IPS-20b (cell line): Measurements from ENCODE around the gene ZBED4.
"Not testable (repeated sequence)": the region's sequence is repeated elsewhere in the genome, so short reads cannot be mapped to it uniquely, and the experiment has no call there.

Source experiments
- H3K27ac ChIP-seq: one replicate; pipeline ENCODE4 v1.5.1; 2013; ENCODE audit warnings: low read length
- H3K27me3 ChIP-seq: 2 replicates; pipeline ENCODE4 v1.6.1; 2013; ENCODE audit warnings: mild to moderate bottlenecking, low read length, inconsistent platforms; ENCODE audit not compliant: insufficient read depth
- H3K36me3 ChIP-seq: 2 replicates; pipeline ENCODE4 v1.6.1; 2013; ENCODE audit warnings: low read depth, mild to moderate bottlenecking, inconsistent platforms, low read length, moderate library complexity; ENCODE audit not compliant: insufficient read depth
- H3K4me1 ChIP-seq: 2 replicates; pipeline ENCODE4 v1.6.1; 2013; ENCODE audit warnings: mild to moderate bottlenecking, control low read depth, inconsistent platforms, low read length, moderate library complexity; ENCODE audit not compliant: insufficient read depth
- H3K4me3 ChIP-seq: 2 replicates; pipeline ENCODE4 v1.5.1; 2013; ENCODE audit warnings: mild to moderate bottlenecking, low read length, inconsistent platforms
- H3K9ac ChIP-seq: 2 replicates; pipeline ENCODE4 v1.6.1; 2013; ENCODE audit warnings: low read depth, mild to moderate bottlenecking, inconsistent platforms, low read length, moderate library complexity
- H3K9me3 ChIP-seq: 2 replicates; pipeline ENCODE4 v1.6.1; 2013; ENCODE audit warnings: mild to moderate bottlenecking, low read depth, low read length, inconsistent platforms; ENCODE audit not compliant: insufficient read depth

ZBED4 gene

GRCh38 chr22:49849161-49850020 lies 4.3 kb upstream of the ZBED4 start:
- no peaks in the 10 kb centered on the region for H3K36me3 ChIP-seq
- peaks cover 87% of the 10 kb centered on the region for H3K27me3 ChIP-seq
- no peaks in the 10 kb centered on the region for H3K9me3 ChIP-seq
- H3K4me3 ChIP-seq: peak overlapping the region; percentile 46; the same call in 1 of the 2 replicates
- H3K27ac ChIP-seq: no peak overlapping the region
- H3K4me1 ChIP-seq: no peaks in the 10 kb centered on the region
- no peak overlapping the region for H3K9ac ChIP-seq

- Histone ChIP-seq H3K9me3 (no peaks in the 10 kb centered on the region), H3K9ac (no peak overlapping the region), H3K4me3 (peak overlapping the region; percentile 46; the same call in 1 of the 2 replicates), H3K27ac (no peak overlapping the region), H3K27me3 (peaks cover 79% of the 10 kb centered on the region), H3K4me1 (peaks cover 5% of the 10 kb centered on the region), H3K36me3 (no peaks in the 10 kb centered on the region)
Observed at GRCh38 chr22:49850021-49850911, 3.4 kb upstream of the ZBED4 start.

GRCh38 chr22:49850959-49851802 lies 2.5 kb upstream of the ZBED4 start:
- H3K4me3 ChIP-seq: no peak overlapping the region
- no peaks in the 10 kb centered on the region for H3K9me3 ChIP-seq
- H3K36me3 ChIP-seq: no peaks in the 10 kb centered on the region
- H3K9ac ChIP-seq: no peak overlapping the region
- H3K27me3 ChIP-seq: peaks cover 69% of the 10 kb centered on the region
- H3K4me1 ChIP-seq: peaks cover 7% of the 10 kb centered on the region
- H3K27ac ChIP-seq: no peak overlapping the region

GRCh38 chr22:49852568-49852897 lies 1.1 kb upstream of the ZBED4 start:
- H3K27ac ChIP-seq, H3K4me1 ChIP-seq, H3K36me3 ChIP-seq, H3K9me3 ChIP-seq, H3K9ac ChIP-seq: not testable (repeated sequence)
- H3K4me3 ChIP-seq: peak overlapping the region; percentile 73
- H3K27me3 ChIP-seq: peaks cover 56% of the 10 kb centered on the region

GRCh38 chr22:49853981-49854831 lies 562 bp downstream of the ZBED4 start:
- peak overlapping the region; percentile 97 for H3K4me3 ChIP-seq
- H3K9ac ChIP-seq: peak overlapping the region; percentile 88
- no peaks in the 10 kb centered on the region for H3K9me3 ChIP-seq
- H3K27ac ChIP-seq: no peak overlapping the region
- peaks cover 7% of the 10 kb centered on the region for H3K4me1 ChIP-seq
- no peaks in the 10 kb centered on the region for H3K36me3 ChIP-seq
- peaks cover 39% of the 10 kb centered on the region for H3K27me3 ChIP-seq

GRCh38 chr22:49855251-49855911 lies 1.7 kb downstream of the ZBED4 start:
- no peak overlapping the region; the same call in 1 of the 2 replicates for H3K9ac ChIP-seq
- no peak overlapping the region for H3K27ac ChIP-seq
- H3K4me1 ChIP-seq: peaks cover 7% of the 10 kb centered on the region
- H3K36me3 ChIP-seq: no peaks in the 10 kb centered on the region
- peak overlapping the region; percentile 97 for H3K4me3 ChIP-seq
- peaks cover 27% of the 10 kb centered on the region for H3K27me3 ChIP-seq
- no peaks in the 10 kb centered on the region for H3K9me3 ChIP-seq

GRCh38 chr22:49856343-49856742 lies 2.7 kb downstream of the ZBED4 start:
- Histone ChIP-seq H3K9me3 (no peaks in the 10 kb centered on the region), H3K27me3 (peaks cover 18% of the 10 kb centered on the region), H3K4me3 (no peak overlapping the region), H3K4me1 (peaks cover 7% of the 10 kb centered on the region), H3K36me3 (no peaks in the 10 kb centered on the region), H3K27ac (no peak overlapping the region), H3K9ac (no peak overlapping the region)

- H3K9me3 ChIP-seq: no peaks in the 10 kb centered on the region
- no peak overlapping the region for H3K9ac ChIP-seq
- peaks cover 11% of the 10 kb centered on the region for H3K27me3 ChIP-seq
- no peaks in the 10 kb centered on the region for H3K36me3 ChIP-seq
- no peak overlapping the region for H3K4me3 ChIP-seq
- no peak overlapping the region for H3K27ac ChIP-seq
- H3K4me1 ChIP-seq: peaks cover 7% of the 10 kb centered on the region
Observed at GRCh38 chr22:49856766-49857618, 3.3 kb downstream of the ZBED4 start.

- Histone ChIP-seq H3K9ac (no peak overlapping the region), H3K4me1 (peaks cover 7% of the 10 kb centered on the region), H3K9me3 (no peaks in the 10 kb centered on the region)
Observed at GRCh38 chr22:49858827-49859226, 5.2 kb downstream of the ZBED4 start.

More at GRCh38 chr22:49858827-49859226, 5.2 kb downstream of the ZBED4 start:
- H3K27me3 ChIP-seq: no peaks in the 10 kb centered on the region
- H3K4me3 ChIP-seq: no peak overlapping the region
- H3K27ac ChIP-seq: no peak overlapping the region
- no peaks in the 10 kb centered on the region for H3K36me3 ChIP-seq
